HK-2 (cell line): Measurements from ENCODE around the gene ZNF99.
"Not testable (repeated sequence)": the region's sequence is repeated elsewhere in the genome, so short reads cannot be mapped to it uniquely, and the experiment has no call there.

Source experiments
- DNase-seq: peaks from one replicate; pipeline ENCODE4 v3.0.0-alpha.2; 2018; ENCODE audit not compliant: unreplicated experiment

The ZNF99 gene

DNA sequence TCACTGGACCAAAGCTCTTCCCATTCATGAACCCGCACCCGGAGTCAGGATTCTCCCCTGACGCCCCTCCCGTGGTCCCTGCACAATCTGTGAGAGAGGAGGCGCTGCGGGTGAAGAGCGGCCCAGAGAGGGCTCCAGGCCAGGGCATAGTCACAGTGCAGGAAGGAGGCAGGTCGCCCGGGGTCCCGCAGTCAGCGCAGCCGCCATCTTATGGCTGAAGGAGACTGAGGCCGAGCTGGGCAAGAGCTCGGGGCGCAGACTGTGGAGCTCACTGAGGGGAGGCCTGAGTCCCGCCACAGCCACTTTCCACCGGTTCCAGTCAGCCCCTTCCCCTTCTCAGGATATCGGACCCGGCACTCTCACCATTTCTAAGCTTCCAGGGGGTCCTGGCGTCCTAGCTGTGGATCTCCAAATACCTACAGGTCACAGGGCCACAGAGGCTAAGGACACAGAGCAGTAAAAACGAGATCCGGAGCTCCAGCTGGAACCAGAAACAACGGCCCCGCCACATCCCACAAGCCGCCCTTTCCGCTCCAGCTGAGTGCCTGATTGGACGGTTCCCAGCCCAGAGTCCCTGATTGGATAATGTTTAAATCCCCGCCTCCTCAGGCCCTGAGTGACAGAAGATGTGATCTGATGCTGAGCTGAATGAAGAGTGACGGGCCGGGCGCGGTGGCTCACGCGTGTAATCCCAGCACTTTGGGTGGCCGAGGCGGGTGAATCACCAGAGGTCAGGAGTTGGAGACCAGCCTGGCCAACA, at the start of gene ZNF99:
Gene ZNF99 (minus strand): TSS at position 501 of the 760 bp plus-strand sequence. CDS start 135 bp downstream, at position 366.
- DNase-seq, result no peak

DNA sequence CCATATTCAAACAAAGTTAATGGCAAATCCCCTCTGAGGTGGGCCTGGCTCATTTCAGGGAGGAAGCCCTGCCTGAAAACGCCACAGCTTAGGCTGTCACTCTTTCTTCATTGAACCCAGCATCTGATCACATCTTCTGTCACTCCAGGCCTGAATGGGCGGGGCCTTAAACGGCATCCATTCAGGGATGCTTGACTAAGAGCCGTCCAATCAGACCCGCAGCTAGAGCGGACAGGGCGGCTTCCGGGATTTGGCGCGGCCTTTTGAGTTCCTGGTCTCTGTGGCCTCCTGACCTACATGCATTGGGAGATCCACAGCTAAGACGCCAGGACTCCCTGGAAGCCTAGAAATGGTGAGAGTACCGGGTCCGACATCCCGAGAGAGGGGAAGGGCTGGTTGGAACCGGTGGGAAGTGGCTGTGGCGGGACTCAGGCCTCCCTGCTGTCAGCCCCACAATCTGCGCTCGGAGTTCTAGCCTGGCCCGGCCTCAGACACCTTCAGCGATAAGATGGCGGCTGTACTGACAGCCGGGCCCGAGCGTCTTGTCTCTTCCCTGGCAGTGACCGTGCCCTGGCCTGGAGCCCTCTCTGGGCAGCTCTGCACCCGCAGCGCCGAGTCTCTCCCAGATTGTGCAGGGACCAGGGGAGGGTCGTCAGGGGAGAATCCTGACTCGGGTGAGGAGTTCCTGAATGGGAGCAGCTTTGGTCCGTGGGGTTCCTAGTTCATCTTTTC, 48.2 kb upstream of the ZNF99 start, which contains the start of gene ZNF723:
Gene ZNF723 (plus strand): TSS at position 261 of the 732 bp plus-strand sequence. CDS start 89 bp downstream, at position 350.
- no peak for DNase-seq

DNA sequence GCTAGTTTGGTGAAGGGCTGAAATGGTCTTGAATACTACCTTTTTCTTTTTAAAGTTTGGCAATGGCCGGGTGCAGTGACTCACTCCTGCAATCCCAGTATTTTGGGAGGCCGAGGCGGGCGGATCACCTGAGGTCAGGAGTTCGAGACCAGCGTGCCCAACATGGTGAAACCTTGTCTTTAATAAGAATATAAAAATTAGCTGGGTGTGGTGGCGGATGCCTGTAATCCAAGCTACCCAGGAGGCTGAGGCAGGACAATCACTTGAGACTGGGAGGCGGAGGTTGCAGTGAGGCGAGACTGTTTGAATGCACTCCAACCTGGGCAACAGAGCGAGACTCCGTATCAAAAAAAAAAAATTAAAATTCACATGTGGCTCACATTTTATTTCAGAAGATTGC, 47.3 kb upstream of the ZNF99 start:
- DNase-seq, result no peak

DNA sequence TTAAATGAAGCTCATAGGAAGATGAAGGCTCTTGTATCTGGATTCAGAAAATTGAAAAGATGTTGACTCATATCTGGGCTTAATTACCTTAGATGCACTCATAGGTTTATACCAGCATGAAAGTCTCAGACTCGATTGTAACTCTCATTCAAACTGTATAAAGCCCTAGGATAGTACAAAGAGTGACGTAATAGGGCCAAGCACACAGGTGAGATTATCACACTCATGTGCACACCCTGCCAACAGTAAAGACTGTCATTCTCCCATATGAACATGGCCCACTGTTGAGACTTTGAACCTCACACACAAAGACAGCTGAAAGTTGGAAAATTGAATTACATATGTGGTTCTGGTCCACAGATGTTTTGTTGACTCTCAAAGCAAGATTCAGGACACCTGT, 30.2 kb upstream of the ZNF99 start:
- DNase-seq, result no peak

DNA sequence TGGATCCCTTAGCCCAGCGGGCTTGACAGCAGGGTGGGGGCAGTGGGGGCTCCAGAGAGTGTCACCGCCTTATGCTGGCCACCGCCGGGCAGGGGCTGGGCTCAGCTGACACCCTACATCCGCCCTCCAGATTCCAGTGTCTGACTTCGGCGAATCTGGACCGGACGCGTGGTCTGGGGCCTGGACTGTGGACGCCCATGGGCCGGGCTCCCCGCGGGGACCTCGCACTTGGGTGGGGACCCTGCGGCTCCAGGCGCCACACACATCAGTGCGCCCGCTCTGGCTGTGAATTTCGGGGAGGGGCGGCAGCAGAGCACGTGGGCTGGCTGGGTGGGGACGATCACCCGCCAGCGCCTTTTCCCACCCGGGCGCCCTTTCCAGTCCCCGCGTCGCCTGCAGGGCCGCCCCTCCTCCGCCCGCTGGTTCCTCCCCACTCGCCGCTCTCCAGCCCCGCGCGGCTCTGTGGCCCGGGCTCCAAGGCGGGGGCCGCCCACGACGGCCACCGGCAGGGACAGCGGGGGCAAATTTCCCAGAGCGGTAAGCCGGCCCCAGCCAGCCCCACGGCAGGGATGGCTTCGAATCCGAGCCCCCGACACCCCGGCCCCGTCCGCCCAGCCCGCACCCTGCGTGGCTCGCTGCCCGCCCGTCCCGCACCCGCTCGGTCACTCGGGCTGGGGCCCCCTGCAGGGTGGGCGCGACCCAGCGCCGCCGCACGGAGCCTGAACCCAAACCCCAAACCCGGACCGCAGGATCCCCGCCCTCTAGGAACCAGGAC, 23.3 kb upstream of the ZNF99 start:
- DNase-seq, result no peak

DNA sequence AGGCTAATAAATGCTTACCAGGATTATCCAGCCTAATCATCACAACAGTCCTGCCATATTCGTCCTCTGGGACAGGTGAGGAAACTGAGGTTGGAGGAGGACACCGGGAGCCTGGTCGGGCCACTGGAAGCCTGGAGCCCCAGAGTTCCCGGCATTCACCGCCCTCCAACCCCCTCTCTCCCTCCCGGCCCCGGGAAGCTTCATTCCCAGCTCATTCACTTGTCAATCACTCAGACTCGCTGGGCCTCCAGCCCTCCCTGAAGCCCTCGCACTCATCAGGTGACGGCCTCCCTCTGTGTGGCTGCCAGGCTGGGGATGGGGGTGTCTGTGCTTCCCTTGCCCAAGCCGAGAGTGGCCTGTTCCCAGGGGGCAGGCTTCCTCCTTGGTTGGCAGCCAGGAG, 22.5 kb upstream of the ZNF99 start:
- DNase-seq, result no peak

DNA sequence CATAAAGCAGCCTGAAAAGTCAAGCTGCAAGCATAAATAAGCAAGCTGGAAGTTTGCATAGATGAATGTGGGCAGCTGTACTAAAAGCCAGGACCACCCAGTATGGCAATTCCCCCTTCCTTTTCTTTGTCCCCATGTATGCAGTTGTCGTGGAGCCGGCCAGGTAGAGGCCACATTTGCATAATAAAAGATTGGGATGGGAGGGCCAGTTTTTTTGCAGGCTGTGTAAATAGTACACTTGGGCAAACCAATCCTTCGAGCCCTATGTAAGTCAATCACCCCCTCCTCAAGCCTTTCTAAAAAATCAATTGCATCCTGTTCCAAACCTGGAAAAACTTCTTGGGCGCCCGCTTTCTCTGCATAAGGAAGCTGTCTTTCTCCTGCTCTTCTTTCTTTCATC, 13.1 kb upstream of the ZNF99 start:
- DNase-seq, result no peak

DNA sequence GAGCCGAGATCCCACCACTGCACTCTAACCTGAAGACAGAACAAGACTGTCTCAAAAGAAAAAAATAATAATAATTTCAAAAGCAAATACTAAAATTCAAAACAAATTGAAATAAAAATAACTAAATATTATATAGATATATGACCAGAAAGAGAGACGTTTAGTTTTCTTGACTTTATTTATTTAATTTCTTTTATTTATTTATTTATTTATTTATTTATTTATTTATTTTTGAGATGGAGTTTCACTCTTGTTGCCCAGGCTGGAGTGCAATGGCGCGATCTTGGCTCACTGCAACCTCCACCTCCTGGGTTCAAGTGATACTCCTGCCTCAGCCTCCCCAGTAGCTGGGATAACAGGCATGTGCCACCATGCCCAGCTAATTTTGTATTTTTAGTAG, 8.9 kb upstream of the ZNF99 start:
- not testable (repeated sequence) for DNase-seq

DNA sequence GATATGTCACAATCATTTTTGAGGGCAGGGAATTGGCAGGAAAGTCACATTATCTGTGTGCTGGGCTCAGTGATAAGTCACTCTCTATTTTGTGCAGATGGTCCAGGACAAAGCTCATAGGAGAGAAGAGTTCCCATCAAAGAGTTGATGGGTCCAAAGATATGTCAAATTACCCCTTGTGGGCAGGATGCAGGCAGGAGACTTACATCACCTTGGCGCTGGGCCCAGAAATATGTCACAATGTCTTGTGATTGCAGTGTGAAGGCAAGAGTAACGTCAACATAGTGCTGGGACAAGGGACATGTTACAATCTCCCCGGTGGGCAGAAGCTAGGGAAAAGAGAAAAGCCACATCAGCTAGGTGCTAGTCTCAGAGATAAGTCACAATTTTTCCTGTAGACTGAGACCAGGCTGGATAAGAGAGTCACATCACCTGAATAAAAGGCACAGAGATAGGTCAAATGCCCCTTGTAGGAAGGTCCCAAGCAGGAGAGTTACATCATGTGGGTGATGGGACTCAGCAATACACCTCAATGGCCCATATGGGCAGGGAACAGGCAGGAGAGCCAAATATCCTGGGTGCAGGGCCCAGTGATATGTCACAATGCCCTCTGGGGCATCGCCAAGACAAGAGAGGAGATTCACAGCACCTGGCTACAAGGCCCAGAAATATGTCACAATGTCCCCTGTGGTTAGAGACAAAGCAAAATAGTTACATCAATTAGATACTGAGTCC, 47.9 kb downstream of the ZNF99 start:
- no peak for DNase-seq

DNA sequence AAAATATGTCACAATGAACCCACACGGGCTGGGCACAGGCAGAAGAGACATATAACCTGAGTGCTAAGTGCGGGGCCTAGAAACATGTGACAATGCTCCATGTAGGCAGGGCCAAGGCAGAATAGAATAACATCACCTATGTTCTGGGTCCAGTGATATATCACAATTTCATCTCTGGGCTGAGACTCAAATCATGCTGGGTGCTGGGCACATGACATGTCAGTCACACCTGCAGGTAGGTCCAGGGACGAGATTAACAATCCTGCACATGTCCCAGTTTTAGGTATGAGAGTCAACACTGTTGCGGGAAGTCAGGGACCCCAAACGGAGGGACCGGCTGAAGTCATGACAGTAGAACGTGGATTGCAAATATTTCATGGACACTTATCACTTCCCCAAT, 50.3 kb downstream of the ZNF99 start:
- no peak for DNase-seq

DNA sequence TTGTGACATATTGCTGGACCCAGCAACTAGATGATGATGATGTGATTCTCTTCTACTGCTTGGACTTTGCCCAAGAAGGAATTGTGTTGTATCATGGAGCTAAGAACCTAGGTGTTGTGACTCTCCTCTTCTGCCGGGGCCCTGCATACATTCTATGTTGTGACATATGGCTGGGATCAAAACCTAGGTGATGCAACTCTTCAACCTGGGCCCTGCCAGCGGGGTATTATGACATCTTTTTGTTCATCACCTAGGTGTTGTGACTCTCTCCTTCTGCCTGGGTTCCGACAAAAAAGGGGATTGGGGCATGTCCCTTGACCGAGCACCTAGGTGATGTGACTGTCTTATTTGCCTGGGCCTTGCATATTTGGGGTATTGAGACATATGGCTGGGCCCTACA, 55.7 kb downstream of the ZNF99 start:
- not testable (repeated sequence) for DNase-seq

DNA sequence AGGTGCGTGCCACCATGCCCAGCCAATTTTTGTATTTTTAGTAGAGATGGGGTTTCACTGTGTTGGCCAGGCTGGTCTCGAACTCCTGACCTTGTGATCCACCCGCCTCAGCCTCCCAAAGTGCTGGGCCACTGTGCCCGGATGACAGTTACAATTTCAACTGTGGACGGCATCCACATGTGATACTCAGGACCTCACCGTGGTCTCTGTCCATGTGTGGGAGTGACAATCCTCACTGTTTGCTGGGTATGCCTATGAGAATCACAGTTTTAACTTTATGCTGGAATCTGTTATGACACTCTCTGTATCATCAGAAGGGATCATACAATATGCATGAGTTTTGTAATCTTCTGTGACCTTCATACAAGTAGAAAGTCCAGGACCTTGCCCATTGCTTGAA, 62.4 kb downstream of the ZNF99 start:
- DNase-seq, result not testable (repeated sequence)

DNA sequence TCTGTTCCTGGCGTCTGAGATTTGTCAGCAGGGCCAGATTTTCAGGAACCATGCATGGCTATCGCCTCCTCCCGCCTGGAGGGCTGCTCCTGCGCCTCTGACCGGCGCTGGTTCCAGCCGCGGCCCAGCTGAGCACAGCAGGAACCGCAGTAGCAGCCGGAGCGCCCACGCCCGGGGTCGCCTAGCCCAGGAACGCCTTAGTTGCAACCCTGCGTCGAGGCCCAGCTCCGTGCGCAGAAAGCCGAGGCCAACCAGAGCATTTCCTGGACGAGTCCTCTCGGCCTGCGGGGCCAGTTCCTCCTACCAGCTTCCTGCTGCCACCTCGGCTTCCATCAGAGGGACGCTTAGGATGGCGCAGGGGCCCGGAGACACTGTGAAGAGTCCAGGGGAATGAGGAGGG, 75.0 kb downstream of the ZNF99 start:
- no peak for DNase-seq

DNA sequence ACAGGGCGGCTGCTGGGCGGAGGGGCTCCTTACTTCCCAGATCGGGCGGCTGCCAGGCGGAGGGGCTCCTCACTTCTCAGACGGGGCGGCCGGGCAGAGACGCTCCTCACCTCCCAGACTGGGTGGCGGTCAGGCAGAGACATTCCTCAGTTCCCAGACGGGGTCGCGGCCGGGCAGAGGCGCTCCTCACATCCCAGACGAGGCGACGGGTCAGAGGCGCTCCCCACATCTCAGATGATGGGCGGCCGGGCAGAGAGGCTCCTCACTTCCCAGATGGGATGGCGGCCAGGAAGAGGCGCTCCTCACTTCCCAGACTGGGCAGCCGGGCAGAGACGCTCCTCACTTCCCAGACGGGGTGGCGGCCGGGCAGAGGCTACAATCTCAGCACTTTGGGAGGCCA, 80.9 kb downstream of the ZNF99 start:
- DNase-seq, result not testable (repeated sequence)

DNA sequence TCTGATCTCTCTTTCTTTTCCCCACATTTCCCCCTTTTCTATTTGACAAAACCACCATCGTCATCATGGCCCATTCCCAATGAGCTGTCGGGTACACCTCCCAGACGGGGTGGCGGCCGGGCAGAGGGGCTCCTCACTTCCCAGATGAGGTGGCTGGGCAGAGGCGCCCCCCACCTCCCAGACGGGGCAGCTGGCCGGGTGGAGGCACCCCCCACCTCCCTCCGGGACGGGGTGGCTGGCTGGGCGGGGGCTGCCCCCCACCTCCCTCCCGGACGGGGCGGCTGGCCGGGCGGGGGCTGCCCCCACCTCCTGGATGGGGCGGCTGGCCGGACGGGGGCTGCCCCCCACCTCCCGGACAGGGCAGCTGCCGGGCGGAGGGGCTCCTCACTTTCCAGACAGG, 81.3 kb downstream of the ZNF99 start:
- DNase-seq, result not testable (repeated sequence)
